Measurements from ENCODE around the gene NOS1AP.
"Not testable (repeated sequence)": the region's sequence is repeated elsewhere in the genome, so short reads cannot be mapped to it uniquely, and the experiment has no call there.

The NOS1AP gene

GRCh38 chr1:162389021-162389818 lies 319.7 kb downstream of the NOS1AP start:
- DNase-seq: no peak

- DNase-seq: no peak
These were observed 320.5 kb downstream of the NOS1AP start for GRCh38 chr1:162389971-162390370.

- DNase-seq: no peak
These were observed 321.1 kb downstream of the NOS1AP start for GRCh38 chr1:162390396-162391185.

GRCh38 chr1:162391790-162392563 lies 322.5 kb downstream of the NOS1AP start:
- DNase-seq: peak; percentile 36

GRCh38 chr1:162396201-162396906 lies 326.9 kb downstream of the NOS1AP start:
- DNase-seq: no peak

GRCh38 chr1:162397039-162397448 lies 327.6 kb downstream of the NOS1AP start:
- DNase-seq: no peak

- no peak for DNase-seq
These were observed 328.6 kb downstream of the NOS1AP start for GRCh38 chr1:162397943-162398560.

- no peak for DNase-seq
These were observed 329.6 kb downstream of the NOS1AP start for GRCh38 chr1:162398999-162399580.

- no peak for DNase-seq
These were observed 331.4 kb downstream of the NOS1AP start for GRCh38 chr1:162400790-162401355.

GRCh38 chr1:162404550-162405160 lies 335.2 kb downstream of the NOS1AP start:
- no peak for DNase-seq

- no peak for DNase-seq
These were observed 336.3 kb downstream of the NOS1AP start for GRCh38 chr1:162405800-162406199.

GRCh38 chr1:162406811-162407210 lies 337.3 kb downstream of the NOS1AP start:
- DNase-seq: no peak

- no peak for DNase-seq
These were observed 338.0 kb downstream of the NOS1AP start for GRCh38 chr1:162407539-162407938.

- DNase-seq: no peak
These were observed 342.5 kb downstream of the NOS1AP start, which contains the start of gene SH2D1B for GRCh38 chr1:162412002-162412401. Gene SH2D1B (minus strand): TSS chr1:162412136. CDS start chr1:162412016, 120 bp downstream.

GRCh38 chr1:162416215-162416614 lies 346.7 kb downstream of the NOS1AP start:
- no peak for DNase-seq

- no peak for DNase-seq
These were observed 347.4 kb downstream of the NOS1AP start for GRCh38 chr1:162416909-162417308.

- no peak for DNase-seq
These were observed 348.2 kb downstream of the NOS1AP start for GRCh38 chr1:162417650-162418049.

- not testable (repeated sequence) for DNase-seq
These were observed 349.1 kb downstream of the NOS1AP start for GRCh38 chr1:162418584-162418983.

- DNase-seq: not testable (repeated sequence)
These were observed 350.0 kb downstream of the NOS1AP start for GRCh38 chr1:162419450-162419931.

Data from CD4-positive, alpha-beta T cell treated with Interleukin-10 for 1 hour (primary cell).